Esophagus squamous epithelium (tissue), 5 donors: ENCODE results near the gene ZNF282. TPM values are rescaled to one million over a fixed set of nuclear protein-coding genes. Genes with fewer than 3 reads are reported as not detected.

Experiments
- DNase-seq: peaks from one replicate; lab custom pipeline; 2025; lab: John Stamatoyannopoulos, UW
- H3K27ac ChIP-seq, 4 donors: fragments of 200-600 bp; sonication (generic); one replicate each; pipeline ENCODE4 v1.5.1; 2016 to 2019; ENCODE audit warnings: mild to moderate bottlenecking in 1 of 4
- H3K27me3 ChIP-seq, 4 donors: fragments of 200-600 bp; sonication (generic); 1 replicate in 3 of 4; 2 replicates in 1 of 4; pipeline versions ENCODE4 v1.5.1 to v1.6.0; 2017 to 2021; ENCODE audit warnings: antibody characterized with exemption in 1 of 4
- H3K36me3 ChIP-seq, 3 donors: fragments of 200-600 bp; sonication (generic); one replicate each; pipeline ENCODE4 v1.5.1; 2016 to 2019
- H3K4me1 ChIP-seq, 3 donors: fragments of 200-600 bp; sonication (generic); one replicate each; pipeline ENCODE4 v1.5.1; 2017 to 2019
- H3K4me3 ChIP-seq, 4 donors: fragments of 200-600 bp; sonication (generic); 1 replicate in 3 of 4; 2 replicates in 1 of 4; pipeline ENCODE4 v1.5.1; 2016 to 2019; ENCODE audit warnings: mild to moderate bottlenecking in 2 of 4, moderate library complexity in 1 of 4
- H3K9me3 ChIP-seq, 3 donors: fragments of 200-600 bp; sonication (generic); one replicate each; pipeline ENCODE4 v1.5.1; 2016 to 2019
- CTCF ChIP-seq, 6 experiments: fragments of 450-650 bp in 4 of 6; fragments of 200-600 bp in 2 of 6; sonication (generic) in 2 of 6; IDR thresholded peaks; one replicate each; pipeline ENCODE4 v1.5.1; 2016 to 2019; ENCODE audit warnings: antibody characterized with exemption in 6 of 6, mild to moderate bottlenecking in 4 of 6, moderate library complexity in 4 of 6
- POLR2A ChIP-seq, 4 donors: fragments of 450-650 bp; IDR thresholded peaks; one replicate each; pipeline ENCODE4 v1.6.1; 2017; ENCODE audit warnings: antibody characterized with exemption in 4 of 4, mild to moderate bottlenecking in 4 of 4, moderate library complexity in 3 of 4
- WGBS, 2 donors: methylation state at CpG; one replicate each; pipeline ENCODE4 v1.1.5; 2018; 5-methylcytosine and 5-hydroxymethylcytosine counted together
- intact Hi-C: fragments of 100-400 bp; cut with DNase I; formaldehyde crosslinking; loops from one replicate; pipeline ENCODE4 v1.15.0; 2022
- total RNA-seq, 4 donors: library from RNA; depleted of rRNA; stranded (reverse); fragments of >200 nt; gene quantifications; one replicate each; pipeline ENCODE4 v1.1.0, GENCODE V29; 2016
- donor health status: DM: yes; HTN: yes; CAD: no.

ZNF282 gene
- total RNA-seq, 4 donors from 2014 or later: 13.9 to 21.7 (median 16.9) TPM

- no peaks in the 10 kb centered on the region for H3K9me3 ChIP-seq
- peaks cover 24 to 96% (median 28%) of the 10 kb centered on the region in 3 donors for H3K36me3 ChIP-seq
- H3K4me1 ChIP-seq: peaks cover 0 to 10% (median 0%) of the 10 kb centered on the region in 3 donors
- DNase-seq: no peak
- intact Hi-C loops: no loop called here
- no peaks in the 10 kb centered on the region for H3K27me3 ChIP-seq
- no peak for TF ChIP-seq POLR2A (IDR thresholded peaks at IDR 0.05)
- no peak for TF ChIP-seq CTCF (IDR thresholded peaks at IDR 0.05)
- H3K27ac ChIP-seq: no peak overlapping the region
- H3K4me3 ChIP-seq: no peak overlapping the region
Observed at GRCh38 chr7:149166630-149167352, 28.6 kb upstream of the ZNF282 start.

GRCh38 chr7:149171892-149172533 lies 23.3 kb upstream of the ZNF282 start:
- peaks cover 0 to 2% (median 0%) of the 10 kb centered on the region in 3 donors for H3K4me1 ChIP-seq
- peaks cover 15 to 97% (median 44%) of the 10 kb centered on the region in 3 donors for H3K36me3 ChIP-seq
- TF ChIP-seq CTCF (IDR thresholded peaks at IDR 0.05): no peak
- TF ChIP-seq POLR2A (IDR thresholded peaks at IDR 0.05): no peak
- no peaks in the 10 kb centered on the region for H3K9me3 ChIP-seq
- no peak overlapping the region for H3K4me3 ChIP-seq
- DNase-seq: no peak
- H3K27ac ChIP-seq: no peak overlapping the region
- intact Hi-C loops: no loop called here
- H3K27me3 ChIP-seq: no peaks in the 10 kb centered on the region
- WGBS, 2 donors: 67 to 75% methylated on average over 8 to 9 of the region's 9 CpGs

- Histone ChIP-seq H3K27me3 (no peaks in the 10 kb centered on the region), H3K27ac (no peak overlapping the region), H3K9me3 (no peaks in the 10 kb centered on the region), H3K36me3 (peaks cover 12 to 97% (median 44%) of the 10 kb centered on the region in 3 donors), H3K4me1 (no peaks in the 10 kb centered on the region), H3K4me3 (no peak overlapping the region)
- DNase-seq: no peak
- TF ChIP-seq POLR2A (IDR thresholded peaks at IDR 0.05) (no peak), CTCF (IDR thresholded peaks at IDR 0.05) (no peak)
- intact Hi-C loops: no loop called here
- 65 to 74% methylated on average over 1 of the region's 1 CpG for WGBS, 2 donors
Observed at GRCh38 chr7:149172534-149172920, 22.8 kb upstream of the ZNF282 start.

- Histone ChIP-seq H3K27ac (no peak overlapping the region), H3K4me3 (no peak overlapping the region), H3K36me3 (peaks cover 6 to 97% (median 47%) of the 10 kb centered on the region in 3 donors), H3K9me3 (no peaks in the 10 kb centered on the region), H3K4me1 (peaks cover 0 to 5% (median 0%) of the 10 kb centered on the region in 3 donors), H3K27me3 (no peaks in the 10 kb centered on the region)
- whole genome bisulfite sequencing, 2 donors: 86 to 100% methylated on average over 2 of the region's 2 CpGs
- TF ChIP-seq POLR2A (IDR thresholded peaks at IDR 0.05): no peak
- TF ChIP-seq CTCF (IDR thresholded peaks at IDR 0.05): no peak
- intact Hi-C loops: no loop called here
- DNase-seq: no peak
Observed at GRCh38 chr7:149175150-149175549, 20.2 kb upstream of the ZNF282 start.

- Histone ChIP-seq H3K27me3 (no peaks in the 10 kb centered on the region), H3K4me1 (peaks cover 0 to 29% (median 0%) of the 10 kb centered on the region in 3 donors), H3K9me3 (no peaks in the 10 kb centered on the region), H3K36me3 (peaks cover 6 to 76% (median 36%) of the 10 kb centered on the region in 3 donors), H3K27ac (no peak overlapping the region), H3K4me3 (no peak overlapping the region)
- TF ChIP-seq POLR2A (IDR thresholded peaks at IDR 0.05) (no peak), CTCF (IDR thresholded peaks at IDR 0.05) (no peak)
- WGBS, 2 donors: 92 to 100% methylated on average over 4 to 12 of the region's 19 CpGs
- no peak for DNase-seq
- intact Hi-C loops: no loop called here
Observed at GRCh38 chr7:149179241-149179640, 16.1 kb upstream of the ZNF282 start.
